ENCODE results near the gene FOXC2.

FOXC2 gene

DNA sequence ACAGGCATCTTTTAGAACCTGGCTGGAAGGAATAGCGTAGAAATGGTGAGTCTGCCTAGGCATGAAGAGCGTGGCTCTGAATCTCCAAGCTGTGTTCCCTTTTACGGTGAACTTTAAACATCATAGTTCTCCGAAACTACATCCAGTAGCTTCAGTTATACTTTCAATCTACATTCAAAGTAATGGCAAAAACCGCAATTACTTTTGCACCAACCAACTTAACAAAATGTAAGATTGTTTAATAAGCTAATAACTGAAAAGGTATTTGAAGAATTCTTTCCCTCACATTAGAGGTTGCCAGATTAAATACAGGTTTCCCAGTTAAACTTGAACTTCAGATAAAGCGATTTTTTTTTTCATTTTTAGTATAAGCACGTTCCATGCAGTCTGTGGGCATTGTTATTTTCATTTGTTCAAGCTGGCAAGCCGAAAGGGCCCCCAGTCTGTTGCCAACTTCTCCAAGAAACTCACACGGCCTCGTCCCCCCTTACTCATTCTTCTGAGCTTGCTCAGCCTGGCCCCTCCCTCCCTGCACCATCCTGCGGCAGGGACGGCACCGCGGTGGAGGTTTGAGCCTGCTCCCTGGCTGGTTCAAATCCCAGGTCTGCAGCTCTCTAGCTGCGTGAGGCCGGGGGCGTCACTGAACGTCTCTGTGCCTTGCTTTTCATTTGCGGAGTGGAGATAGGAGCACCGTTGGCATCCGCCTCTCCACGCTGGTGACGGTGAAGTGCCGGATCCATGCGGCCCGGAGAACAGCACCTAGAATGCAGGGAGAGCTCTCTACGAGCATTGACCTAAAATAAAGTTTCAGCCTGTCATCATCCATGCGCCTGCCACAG is 8.1 kb upstream of the FOXC2 start:
- DNase-seq = no peak

DNA sequence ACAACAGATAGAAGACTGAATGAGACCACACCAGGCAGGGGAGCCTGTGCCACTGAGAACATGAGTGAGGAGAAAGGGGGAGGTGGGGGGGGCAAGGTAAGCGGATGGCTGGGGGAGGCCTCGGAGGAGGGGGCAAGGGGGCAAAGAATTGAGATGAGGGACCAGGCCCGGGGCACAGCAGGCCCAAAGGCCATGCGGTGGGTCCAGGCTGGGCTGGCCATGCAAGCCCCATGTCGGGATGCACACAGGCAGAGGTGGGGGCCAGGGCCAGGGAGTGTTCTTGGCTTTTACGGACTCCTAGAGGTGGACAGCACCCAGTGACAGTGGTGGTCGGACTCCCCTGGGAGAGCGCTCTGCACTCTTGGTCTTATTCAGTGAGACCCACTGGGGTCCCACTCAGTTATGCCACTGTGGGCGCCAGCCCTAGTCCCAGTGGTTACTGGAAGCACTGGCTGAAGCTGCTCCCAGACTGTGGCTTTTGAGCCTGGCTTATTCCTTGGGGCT is 6.8 kb upstream of the FOXC2 start:
- DNase-seq = no peak

DNA sequence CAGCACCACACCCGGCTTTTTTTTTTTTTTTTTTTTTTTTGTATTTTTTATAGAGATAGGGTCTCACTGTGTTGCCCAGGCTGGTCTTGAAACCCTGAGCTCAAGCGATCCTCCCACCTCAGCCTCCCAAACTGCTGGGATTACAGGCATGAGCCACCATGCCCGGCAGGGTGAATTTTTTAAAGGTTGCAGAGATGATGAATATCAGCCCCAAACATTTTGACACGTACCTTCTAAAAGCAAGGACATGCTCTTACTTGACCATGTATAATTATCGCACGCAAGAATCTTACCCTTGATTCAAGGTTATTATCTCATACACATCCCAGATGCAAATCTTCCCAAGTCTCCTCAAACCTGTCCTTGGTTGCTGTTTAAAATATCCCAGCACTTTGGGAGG is 4.3 kb upstream of the FOXC2 start:
- no peak for DNase-seq

GRCh38 chr16:86563469-86564345 is 2.9 kb upstream of the FOXC2 start:
- DNase-seq = peak; percentile 89

DNA sequence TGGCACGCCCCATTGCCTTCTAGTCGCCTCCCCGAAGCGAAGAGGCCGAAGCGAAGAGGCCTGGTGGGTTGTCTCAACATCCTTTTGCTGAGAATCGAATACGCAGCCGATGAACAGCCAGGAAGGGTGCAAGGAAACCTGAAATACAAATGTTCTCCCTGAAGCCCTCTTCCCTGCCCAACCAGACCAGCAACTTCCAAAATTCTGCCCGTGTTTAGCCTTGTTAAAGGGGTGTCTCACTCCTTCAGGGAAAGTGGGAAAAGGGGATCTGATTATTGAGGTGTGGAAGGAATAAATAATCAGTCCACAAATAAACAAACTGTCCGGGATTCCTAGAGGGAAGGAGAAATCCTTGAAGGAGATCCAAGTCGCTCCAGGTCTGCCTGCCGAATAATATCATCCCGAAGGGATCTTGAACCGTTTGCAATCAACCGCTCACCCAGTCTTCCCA is 1.4 kb upstream of the FOXC2 start:
- no peak for DNase-seq

- DNase-seq = no peak
These were observed 751 bp upstream of the FOXC2 start for GRCh38 chr16:86565644-86566511.

GRCh38 chr16:86566966-86567700 is 504 bp downstream of the FOXC2 start:
- DNase-seq = no peak

GRCh38 chr16:86567701-86568581 is 1.3 kb downstream of the FOXC2 start:
- no peak for DNase-seq

DNA sequence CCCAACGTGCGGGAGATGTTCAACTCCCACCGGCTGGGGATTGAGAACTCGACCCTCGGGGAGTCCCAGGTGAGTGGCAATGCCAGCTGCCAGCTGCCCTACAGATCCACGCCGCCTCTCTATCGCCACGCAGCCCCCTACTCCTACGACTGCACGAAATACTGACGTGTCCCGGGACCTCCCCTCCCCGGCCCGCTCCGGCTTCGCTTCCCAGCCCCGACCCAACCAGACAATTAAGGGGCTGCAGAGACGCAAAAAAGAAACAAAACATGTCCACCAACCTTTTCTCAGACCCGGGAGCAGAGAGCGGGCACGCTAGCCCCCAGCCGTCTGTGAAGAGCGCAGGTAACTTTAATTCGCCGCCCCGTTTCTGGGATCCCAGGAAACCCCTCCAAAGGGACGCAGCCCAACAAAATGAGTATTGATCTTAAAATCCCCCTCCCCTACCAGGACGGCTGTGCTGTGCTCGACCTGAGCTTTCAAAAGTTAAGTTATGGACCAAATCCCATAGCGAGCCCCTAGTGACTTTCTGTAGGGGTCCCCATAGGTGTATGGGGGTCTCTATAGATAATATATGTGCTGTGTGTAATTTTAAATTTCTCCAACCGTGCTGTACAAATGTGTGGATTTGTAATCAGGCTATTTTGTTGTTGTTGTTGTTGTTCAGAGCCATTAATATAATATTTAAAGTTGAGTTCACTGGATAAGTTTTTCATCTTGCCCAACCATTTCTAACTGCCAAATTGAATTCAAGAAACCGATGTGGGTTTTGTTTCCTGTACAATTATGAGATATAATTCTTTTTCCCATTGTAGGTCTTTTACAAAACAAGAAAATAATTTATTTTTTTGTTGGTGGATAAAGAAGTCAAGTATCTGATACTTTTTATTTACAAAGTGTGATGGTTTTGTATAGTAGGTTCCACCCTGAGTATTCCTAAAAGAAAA is 2.3 kb downstream of the FOXC2 start:
- DNase-seq = no peak

DNA sequence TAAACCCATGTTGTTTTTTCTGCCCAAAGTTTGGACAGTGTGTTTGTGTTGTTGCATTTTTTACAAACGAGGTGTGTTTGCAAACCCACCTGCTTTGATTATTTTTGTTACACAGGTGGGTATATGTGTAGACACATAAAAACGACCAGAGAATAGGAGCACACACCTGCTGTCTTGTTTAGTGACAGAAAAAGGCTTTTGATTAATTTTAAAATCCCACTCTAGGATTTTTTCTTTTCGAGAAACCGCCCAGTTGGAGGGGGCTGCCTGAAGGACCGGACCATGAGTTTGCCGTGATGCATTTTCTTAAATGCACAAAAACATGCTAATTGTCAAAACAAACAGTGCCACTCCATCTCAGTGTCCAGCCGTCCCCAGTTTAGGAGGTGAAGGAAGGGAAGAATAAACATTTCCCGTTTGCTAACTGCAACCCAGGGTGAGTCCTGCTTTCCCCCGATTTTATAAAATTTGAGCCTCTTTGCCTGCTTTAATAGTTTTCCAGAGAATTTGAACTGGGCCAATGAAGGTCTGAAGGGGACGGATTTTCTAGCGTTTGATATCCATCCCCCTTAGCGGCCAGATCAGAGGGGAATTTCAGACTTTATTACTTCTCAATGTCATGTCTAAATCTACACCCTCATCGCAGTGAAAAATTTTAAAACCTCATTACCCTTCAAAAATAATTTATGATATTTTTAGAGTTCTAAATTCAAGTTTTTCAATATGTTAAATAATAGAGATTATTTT is 3.2 kb downstream of the FOXC2 start:
- no peak for DNase-seq

DNA sequence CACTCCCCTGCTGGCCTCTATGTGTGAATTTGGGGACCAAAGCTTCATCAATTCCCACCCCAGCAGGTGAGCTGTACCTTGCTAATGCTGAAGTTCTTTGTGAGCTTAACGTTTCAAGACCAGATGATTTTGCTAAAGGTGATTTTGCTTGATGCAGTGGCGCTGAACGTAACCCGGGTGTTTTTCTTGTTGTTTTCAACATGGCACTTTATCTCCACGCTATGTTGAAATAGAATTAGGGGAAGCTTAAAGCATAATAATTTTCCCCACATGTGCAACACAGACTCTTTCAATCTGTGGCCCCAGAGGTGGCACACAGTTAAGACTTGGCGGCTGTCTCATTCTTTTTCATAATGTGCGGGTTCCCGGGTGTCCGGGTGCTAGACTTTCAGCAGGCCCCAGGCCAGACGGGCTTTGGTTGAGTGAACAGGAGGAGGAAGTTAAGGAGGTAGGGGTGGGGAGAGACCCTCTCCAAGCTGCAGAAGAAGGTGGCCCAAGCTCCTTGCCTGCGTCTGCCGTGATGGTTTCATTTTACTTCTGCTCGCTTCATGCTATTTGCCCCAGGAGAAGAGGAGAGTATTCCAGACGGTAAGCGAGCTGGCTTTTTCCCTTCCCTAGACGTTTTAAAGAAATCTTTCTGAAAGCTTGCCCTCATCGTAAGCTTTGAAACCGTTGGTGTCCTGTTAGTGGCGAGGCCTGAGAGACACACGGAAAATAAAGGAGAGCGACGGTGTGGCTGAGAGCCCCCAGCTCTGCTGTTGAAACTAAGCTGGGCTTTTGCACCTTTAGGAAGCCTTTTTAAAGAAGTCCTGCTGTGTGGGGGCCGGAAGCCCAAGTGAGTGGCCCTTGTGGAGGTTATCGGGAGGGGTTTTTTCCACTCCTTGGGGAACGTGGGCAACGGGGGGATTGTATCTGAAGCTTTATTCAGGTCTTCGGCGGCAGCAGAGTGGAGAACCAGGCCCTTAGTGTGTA is 4.2 kb downstream of the FOXC2 start:
- DNase-seq = no peak

DNA sequence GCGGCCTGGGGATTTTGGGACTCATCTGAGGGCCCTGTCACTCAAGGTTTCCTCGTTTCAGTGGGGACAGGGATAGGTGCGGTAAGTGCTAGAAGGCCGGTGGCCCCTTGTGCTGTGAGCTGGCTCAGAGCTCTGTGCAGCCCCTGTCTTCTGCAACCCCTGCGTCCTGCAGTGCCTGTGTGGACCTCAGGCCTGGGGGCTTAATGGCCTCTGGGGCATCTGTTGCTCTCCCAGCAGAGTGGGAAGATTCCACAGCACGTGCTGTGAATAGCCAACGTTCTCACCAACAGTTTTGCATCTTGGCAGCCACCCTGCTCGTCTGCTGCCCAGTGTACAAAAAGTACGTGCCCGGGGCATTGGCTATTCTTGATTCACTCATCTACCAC is 4.9 kb downstream of the FOXC2 start:
- DNase-seq = no peak

DNA sequence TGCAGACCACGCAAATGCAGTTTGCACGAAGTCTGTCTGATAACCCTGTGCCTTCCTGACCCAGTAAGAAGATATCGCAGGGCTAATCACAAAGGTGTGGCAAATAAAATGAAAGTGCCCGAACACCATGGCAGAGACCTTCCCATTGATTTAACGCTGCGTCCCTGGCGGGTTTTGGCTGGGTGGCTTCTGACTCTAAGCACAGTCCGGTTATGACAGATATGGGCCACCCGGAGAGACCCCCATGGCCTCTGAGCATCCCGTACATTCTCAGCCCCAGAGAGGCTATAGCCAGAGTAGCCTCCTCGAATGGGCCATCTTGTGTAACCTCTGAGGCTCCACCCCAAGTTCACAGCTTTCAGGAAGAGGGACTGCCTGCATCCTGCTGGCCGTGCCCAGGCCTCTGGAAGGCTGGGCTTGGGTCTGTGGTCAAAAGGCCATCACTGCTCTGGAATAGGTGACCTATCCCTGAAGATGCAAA is 5.5 kb downstream of the FOXC2 start:
- no peak for DNase-seq

DNA sequence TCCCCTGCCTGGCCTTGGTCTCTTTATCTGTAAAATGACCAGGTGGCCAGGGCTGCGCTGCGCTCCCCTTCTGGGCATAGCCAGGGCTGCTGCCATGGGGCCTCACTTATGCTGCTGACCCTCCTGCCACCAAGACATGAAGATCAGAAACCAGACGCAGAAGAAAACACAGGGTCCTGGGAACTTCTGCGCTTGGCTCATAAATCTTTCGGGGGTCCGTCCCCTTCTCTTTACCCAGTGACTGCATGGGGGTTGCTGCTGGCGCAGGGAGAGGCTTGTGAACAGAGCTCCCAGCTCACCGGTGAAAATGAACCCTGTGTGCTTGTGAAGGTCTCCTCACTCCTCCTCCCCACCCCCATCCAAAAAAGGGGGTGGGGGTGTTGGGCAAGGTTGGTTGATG is 6.0 kb downstream of the FOXC2 start:
- no peak for DNase-seq

DNA sequence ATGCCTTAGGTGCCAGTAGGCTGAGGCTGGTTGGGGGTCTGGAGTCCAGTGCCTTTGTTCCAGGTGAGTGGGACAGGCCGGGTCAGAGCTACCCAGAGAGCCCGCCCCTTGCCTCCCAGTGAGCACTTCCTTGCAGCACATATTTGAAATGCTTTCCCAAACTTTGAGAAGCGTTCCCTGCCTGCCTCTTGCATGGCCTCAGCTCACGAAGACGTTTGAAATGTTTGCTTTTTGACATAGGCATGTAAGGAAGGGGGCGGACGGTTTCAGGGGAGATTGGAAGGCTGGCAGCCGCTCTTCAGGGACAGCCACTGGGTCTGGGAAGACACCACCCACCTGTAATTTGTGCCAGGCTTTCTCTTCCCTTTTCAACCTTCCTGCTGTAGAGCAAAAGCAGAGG is 6.6 kb downstream of the FOXC2 start:
- DNase-seq = no peak

- no peak for DNase-seq
These were observed 7.2 kb downstream of the FOXC2 start for GRCh38 chr16:86573646-86574508.

- no peak for DNase-seq
These were observed 8.0 kb downstream of the FOXC2 start for GRCh38 chr16:86574646-86575045.

Measured in CD4-positive, alpha-beta T cell treated with Interleukin-21 for 1 hour (primary cell).